Dendritic cell treated with granulocyte-macrophage colony-stimulating factor and Interleukin-4, amounts not matched to agents 40 ng/mL and 50 ng/mL, for 4 days (primary cell): ENCODE results near the gene GPN1.
"Not testable (repeated sequence)": the region's sequence is repeated elsewhere in the genome, so short reads cannot be mapped to it uniquely, and the experiment has no call there.

ENCODE experiments used
- H3K27ac Mint-ChIP-seq: one replicate; pipeline ENCODE4 v1.8.0; 2022; ENCODE audit warnings: mild to moderate bottlenecking, mixed read lengths
- H3K27me3 Mint-ChIP-seq: one replicate; pipeline ENCODE4 v1.8.0; 2022; ENCODE audit warnings: mild to moderate bottlenecking, mixed read lengths
- H3K36me3 Mint-ChIP-seq: one replicate; pipeline ENCODE4 v1.8.0; 2022; ENCODE audit warnings: low read depth, mixed read lengths
- H3K4me1 Mint-ChIP-seq: one replicate; pipeline ENCODE4 v1.8.0; 2022; ENCODE audit warnings: low read depth, mixed read lengths
- H3K4me3 Mint-ChIP-seq: one replicate; pipeline ENCODE4 v1.8.0; 2022; ENCODE audit warnings: mild to moderate bottlenecking, moderate library complexity, mixed read lengths
- H3K9me3 Mint-ChIP-seq: one replicate; pipeline ENCODE4 v1.8.0; 2022; ENCODE audit warnings: mixed read lengths
- intact Hi-C: fragments of 100-400 bp; cut with micrococcal nuclease; formaldehyde crosslinking; loops from one replicate; pipeline ENCODE4 v1.15.0; 2022

The GPN1 gene

GRCh38 chr2:27596627-27597026 lies 32.2 kb upstream of the GPN1 start:
- intact Hi-C loops = no loop called here
- Mint-ChIP-seq H3K36me3 (peaks cover 77% of the 10 kb centered on the region), H3K9me3 (peaks cover 35% of the 10 kb centered on the region), H3K27me3 (no peaks in the 10 kb centered on the region), H3K27ac (no peak overlapping the region), H3K4me1 (peaks cover 27% of the 10 kb centered on the region), H3K4me3 (no peak overlapping the region)

GRCh38 chr2:27606611-27607010 lies 22.2 kb upstream of the GPN1 start:
- Mint-ChIP-seq H3K9me3 (no peaks in the 10 kb centered on the region), H3K27me3 (no peaks in the 10 kb centered on the region), H3K36me3 (peaks cover 92% of the 10 kb centered on the region), H3K4me1 (no peaks in the 10 kb centered on the region), H3K27ac (no peak overlapping the region), H3K4me3 (no peak overlapping the region)
- intact Hi-C loops = no loop called here

DNA sequence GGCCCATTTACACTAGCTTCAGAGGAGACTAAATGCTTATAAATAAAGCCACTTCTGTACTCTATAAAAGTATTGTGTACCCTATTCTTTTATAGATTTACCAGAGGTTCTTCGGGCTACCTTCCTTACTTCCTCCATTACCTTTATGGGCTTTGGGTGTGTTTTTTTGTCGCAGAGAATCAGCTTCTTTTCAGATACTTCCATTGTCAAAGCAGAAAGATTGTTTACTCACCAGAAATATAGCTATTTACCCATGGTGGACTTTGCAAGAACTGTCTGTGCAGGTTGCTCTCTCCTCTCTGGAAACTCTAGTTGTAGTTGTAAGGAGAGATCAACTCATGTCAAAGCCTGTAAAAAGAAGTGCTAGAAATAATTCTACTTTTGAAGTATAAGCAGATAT lies 14.9 kb upstream of the GPN1 start:
- Mint-ChIP-seq H3K27ac (no peak overlapping the region), H3K9me3 (no peaks in the 10 kb centered on the region), H3K4me1 (no peaks in the 10 kb centered on the region), H3K4me3 (no peak overlapping the region), H3K27me3 (no peaks in the 10 kb centered on the region), H3K36me3 (peaks cover 81% of the 10 kb centered on the region)
- intact Hi-C loops = no loop called here

DNA sequence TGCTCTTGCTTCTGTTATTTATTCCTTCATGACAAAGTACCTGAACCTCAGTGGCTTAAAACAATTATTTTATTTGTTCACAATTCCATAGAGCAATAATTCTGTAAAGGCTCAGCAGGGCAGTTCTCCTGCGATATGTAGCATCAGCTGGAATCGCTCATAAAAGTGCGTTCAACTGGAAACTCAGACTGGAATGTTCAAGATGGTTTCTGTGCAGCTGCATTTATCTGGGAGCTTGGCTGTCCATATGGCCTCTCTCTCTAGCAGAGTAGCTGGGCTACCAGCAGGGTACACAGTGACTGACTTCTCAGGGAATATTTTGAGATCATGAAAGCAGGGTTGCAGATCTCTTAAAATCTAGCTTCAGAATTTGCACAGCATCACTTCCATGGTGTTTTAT lies 13.5 kb upstream of the GPN1 start:
- Mint-ChIP-seq H3K27ac (no peak overlapping the region), H3K9me3 (no peaks in the 10 kb centered on the region), H3K27me3 (no peaks in the 10 kb centered on the region), H3K36me3 (peaks cover 81% of the 10 kb centered on the region), H3K4me3 (no peak overlapping the region), H3K4me1 (no peaks in the 10 kb centered on the region)
- intact Hi-C loops = no loop called here

- intact Hi-C loops = no loop called here
- H3K27ac Mint-ChIP-seq = peak overlapping the region; percentile 12
- no peak overlapping the region for H3K4me3 Mint-ChIP-seq
- H3K9me3 Mint-ChIP-seq = no peaks in the 10 kb centered on the region
- no peaks in the 10 kb centered on the region for H3K27me3 Mint-ChIP-seq
- H3K4me1 Mint-ChIP-seq = peaks cover 6% of the 10 kb centered on the region
- peaks cover 81% of the 10 kb centered on the region for H3K36me3 Mint-ChIP-seq
Observed at GRCh38 chr2:27621524-27621923, 7.3 kb upstream of the GPN1 start.

DNA sequence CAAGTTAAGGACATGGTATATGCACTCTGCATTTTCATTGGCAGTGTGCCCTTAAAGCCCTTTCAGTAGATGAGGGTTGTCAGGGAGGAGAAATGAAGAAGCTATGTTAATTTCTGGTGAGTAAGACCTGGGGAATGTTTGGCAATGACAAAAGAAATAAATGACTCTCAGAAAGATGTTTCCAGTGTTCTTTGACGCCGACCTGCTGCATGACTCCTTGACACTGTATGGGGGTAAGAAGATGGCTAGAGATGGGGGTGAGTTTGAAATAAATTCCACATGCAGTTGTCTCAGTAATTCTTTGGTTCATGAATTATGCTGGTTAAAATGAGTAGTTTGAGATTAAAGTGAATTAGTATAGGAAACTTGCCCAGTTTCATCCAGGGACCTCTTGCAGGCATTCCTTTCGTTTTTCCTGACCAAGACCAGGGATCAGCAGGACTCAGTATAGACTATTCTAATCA lies 5.9 kb upstream of the GPN1 start:
- no peak overlapping the region for H3K27ac Mint-ChIP-seq
- intact Hi-C loops = no loop called here

DNA sequence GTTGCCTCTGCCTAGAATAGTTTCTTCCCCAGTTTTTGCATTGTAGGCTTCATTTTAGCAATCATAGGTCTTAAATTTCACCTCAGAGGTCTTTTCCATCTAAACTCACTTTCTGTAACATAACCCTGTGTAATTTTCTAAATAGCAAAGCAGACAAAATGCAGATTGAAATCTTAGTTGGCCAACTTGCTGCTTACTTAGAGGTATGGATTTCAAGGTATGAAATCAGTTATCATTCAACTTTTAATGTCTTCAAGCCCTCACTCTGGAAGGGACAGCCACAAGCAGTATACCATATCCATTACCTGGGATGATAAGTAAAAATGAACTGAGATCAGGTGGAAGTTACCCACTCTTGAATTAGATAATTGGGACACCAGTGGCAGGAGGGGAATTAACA lies 3.9 kb upstream of the GPN1 start:
- Mint-ChIP-seq H3K27me3 (no peaks in the 10 kb centered on the region), H3K4me1 (peaks cover 6% of the 10 kb centered on the region), H3K4me3 (no peak overlapping the region), H3K9me3 (no peaks in the 10 kb centered on the region), H3K27ac (no peak overlapping the region), H3K36me3 (peaks cover 52% of the 10 kb centered on the region)
- intact Hi-C loops = no loop called here

More for the DNA sequence above, 5.9 kb upstream of the GPN1 start:
- no peak overlapping the region for H3K4me3 Mint-ChIP-seq
- no peaks in the 10 kb centered on the region for H3K9me3 Mint-ChIP-seq
- H3K4me1 Mint-ChIP-seq = peaks cover 6% of the 10 kb centered on the region
- H3K27me3 Mint-ChIP-seq = no peaks in the 10 kb centered on the region
- H3K36me3 Mint-ChIP-seq = peaks cover 66% of the 10 kb centered on the region

DNA sequence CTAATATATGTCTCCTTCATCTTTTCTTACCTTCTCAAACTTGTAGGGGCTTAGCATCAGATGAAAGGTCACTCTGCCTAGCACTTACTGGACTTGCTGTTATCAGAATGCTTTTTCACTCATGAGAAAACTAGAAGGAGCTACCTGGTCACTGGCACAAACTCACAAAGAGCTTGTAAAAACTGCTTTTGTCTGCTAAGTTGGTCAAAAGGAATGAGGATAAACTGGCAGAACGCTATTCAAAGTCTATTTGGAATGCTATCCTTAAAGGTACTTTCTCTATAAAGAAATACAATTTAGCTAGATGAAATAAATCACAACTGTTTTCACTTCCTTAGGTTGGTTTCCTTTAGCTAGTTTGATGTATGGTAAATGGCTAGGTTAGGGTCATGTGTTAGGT lies 2.5 kb upstream of the GPN1 start:
- H3K9me3 Mint-ChIP-seq, H3K4me3 Mint-ChIP-seq, H3K27me3 Mint-ChIP-seq, H3K27ac Mint-ChIP-seq, intact Hi-C loops, H3K4me1 Mint-ChIP-seq: not testable (repeated sequence)
- H3K36me3 Mint-ChIP-seq = peaks cover 49% of the 10 kb centered on the region

- H3K9me3 Mint-ChIP-seq, H3K27ac Mint-ChIP-seq, H3K4me1 Mint-ChIP-seq, intact Hi-C loops, H3K27me3 Mint-ChIP-seq: not testable (repeated sequence)
- Mint-ChIP-seq H3K4me3 (peak overlapping the region; percentile 33), H3K36me3 (peaks cover 49% of the 10 kb centered on the region)
Observed at GRCh38 chr2:27626921-27627320, 1.9 kb upstream of the GPN1 start.

DNA sequence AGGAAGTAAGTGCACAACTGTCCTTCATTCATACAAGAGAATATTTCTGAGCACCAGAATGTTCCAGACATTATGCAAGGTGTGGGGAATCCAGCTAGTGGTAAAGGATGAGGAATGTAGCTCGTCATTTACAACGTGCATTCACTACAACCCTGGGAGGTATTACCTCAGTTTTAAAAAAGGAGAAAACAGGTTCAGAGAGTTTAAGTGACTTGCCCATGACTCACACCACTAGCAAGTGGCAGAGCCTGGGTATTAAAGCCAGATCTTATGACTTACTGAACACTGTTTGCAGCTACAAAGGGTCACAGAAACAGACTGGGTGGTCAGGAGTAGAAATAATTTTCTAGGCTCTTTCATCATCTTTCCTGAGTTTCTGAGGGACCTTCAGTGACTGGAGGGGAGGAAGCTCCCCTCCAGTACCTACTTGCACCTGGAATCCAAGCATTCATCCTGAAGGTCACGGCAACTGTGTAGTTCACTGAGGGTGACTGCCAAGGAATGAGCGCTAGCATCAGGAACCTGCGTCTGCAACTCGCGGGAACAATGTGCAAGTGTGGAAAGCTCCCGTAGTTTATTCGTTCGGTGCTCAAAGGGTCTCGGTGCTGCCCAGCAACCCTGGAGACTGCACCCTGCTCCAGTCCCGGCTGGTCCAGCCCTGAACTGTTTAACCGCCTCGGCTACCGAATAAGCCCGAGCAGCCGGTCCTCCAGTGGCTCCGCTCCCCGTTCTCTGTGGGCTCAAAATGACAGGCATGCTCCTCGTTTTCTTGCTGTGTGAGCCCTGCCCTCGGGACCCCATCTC lies 685 bp upstream of the GPN1 start:
- Mint-ChIP-seq H3K36me3 (peaks cover 46% of the 10 kb centered on the region), H3K4me1 (no peaks in the 10 kb centered on the region), H3K27ac (no peak overlapping the region), H3K9me3 (no peaks in the 10 kb centered on the region), H3K27me3 (no peaks in the 10 kb centered on the region), H3K4me3 (no peak overlapping the region)
- intact Hi-C loops = loop anchor here (2.0 kb wide), 1 partner anchor 35 kb away; the partner anchor contains the start of genes SLC4A1AP and SUPT7L

GRCh38 chr2:27630257-27630656 lies 1.4 kb downstream of the GPN1 start:
- H3K4me3 Mint-ChIP-seq, H3K27ac Mint-ChIP-seq, H3K27me3 Mint-ChIP-seq, H3K9me3 Mint-ChIP-seq, H3K4me1 Mint-ChIP-seq, intact Hi-C loops: not testable (repeated sequence)
- peaks cover 47% of the 10 kb centered on the region for H3K36me3 Mint-ChIP-seq

GRCh38 chr2:27634291-27634690 lies 5.4 kb downstream of the GPN1 start:
- intact Hi-C loops = no loop called here
- H3K9me3 Mint-ChIP-seq = no peaks in the 10 kb centered on the region
- H3K4me3 Mint-ChIP-seq = no peak overlapping the region
- H3K4me1 Mint-ChIP-seq = no peaks in the 10 kb centered on the region
- H3K27me3 Mint-ChIP-seq = no peaks in the 10 kb centered on the region
- peaks cover 76% of the 10 kb centered on the region for H3K36me3 Mint-ChIP-seq
- no peak overlapping the region for H3K27ac Mint-ChIP-seq

DNA sequence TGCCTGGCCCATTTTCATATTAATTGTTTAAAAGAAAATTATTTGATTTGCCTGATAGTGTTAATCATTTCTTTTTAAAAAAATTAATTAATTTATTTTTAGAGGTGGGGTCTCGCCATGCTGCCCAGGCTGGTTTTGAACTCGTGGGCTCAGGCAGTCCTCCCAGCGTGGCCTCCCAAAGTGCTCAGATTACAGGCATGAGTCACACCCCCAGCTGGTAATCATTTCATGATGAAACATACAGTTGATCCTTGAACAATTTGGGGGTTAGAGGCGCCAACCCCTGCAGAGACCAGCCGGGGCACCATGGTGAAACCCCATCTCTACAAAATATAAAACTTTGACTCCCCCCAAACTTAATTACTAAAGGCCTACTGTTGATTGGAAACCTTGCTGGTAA lies 7.9 kb downstream of the GPN1 start:
- Mint-ChIP-seq H3K36me3 (peaks cover 84% of the 10 kb centered on the region), H3K4me3 (no peak overlapping the region), H3K4me1 (no peaks in the 10 kb centered on the region), H3K9me3 (no peaks in the 10 kb centered on the region), H3K27ac (no peak overlapping the region), H3K27me3 (no peaks in the 10 kb centered on the region)
- intact Hi-C loops = no loop called here

- Mint-ChIP-seq H3K36me3 (peaks cover 87% of the 10 kb centered on the region), H3K9me3 (no peaks in the 10 kb centered on the region), H3K4me1 (no peaks in the 10 kb centered on the region), H3K27me3 (no peaks in the 10 kb centered on the region), H3K27ac (no peak overlapping the region), H3K4me3 (no peak overlapping the region)
- intact Hi-C loops = no loop called here
Observed at GRCh38 chr2:27638037-27638637, 9.3 kb downstream of the GPN1 start.

- Mint-ChIP-seq H3K27ac (no peak overlapping the region), H3K27me3 (no peaks in the 10 kb centered on the region), H3K4me1 (no peaks in the 10 kb centered on the region), H3K4me3 (no peak overlapping the region), H3K9me3 (no peaks in the 10 kb centered on the region), H3K36me3 (peaks cover 85% of the 10 kb centered on the region)
- intact Hi-C loops = no loop called here
Observed at GRCh38 chr2:27638709-27639108, 9.9 kb downstream of the GPN1 start.
